ENCODE measurements around the gene NFE2L2. TPM values are rescaled to one million over a fixed set of nuclear protein-coding genes. Genes with fewer than 3 reads are reported as not detected.

Gene NFE2L2
- total RNA-seq, 1 donor from 2014 or later: 32.3 TPM

GRCh38 chr2:177217247-177217843 is 47.2 kb downstream of the NFE2L2 start:
- Mint-ChIP-seq H3K4me1 (peaks cover 42% of the 10 kb centered on the region), H3K36me3 (ENCODE audit: low read depth) (peaks cover 43% of the 10 kb centered on the region), H3K9me3 (peaks cover under 1% of the 10 kb centered on the region), H3K27me3 (ENCODE audit: low read depth) (peaks cover 2% of the 10 kb centered on the region), H3K27ac (ENCODE audit: unreplicated experiment) (no peak overlapping the region), H3K4me3 (peak overlapping the region; percentile 54)
- no peak for TF ChIP-seq CTCF (conservative IDR thresholded peaks at IDR 0.05)
- DNase-seq (ENCODE audit: low read depth, low spot score): no peak

GRCh38 chr2:177212891-177213856 is 51.4 kb downstream of the NFE2L2 start:
- Mint-ChIP-seq H3K36me3 (ENCODE audit: low read depth) (peaks cover 33% of the 10 kb centered on the region), H3K9me3 (peaks cover 2% of the 10 kb centered on the region), H3K27ac (ENCODE audit: unreplicated experiment) (peak overlapping the region; percentile 98), H3K4me3 (peak overlapping the region; percentile 100), H3K27me3 (ENCODE audit: low read depth) (peaks cover 6% of the 10 kb centered on the region), H3K4me1 (peaks cover 51% of the 10 kb centered on the region)
- no peak for TF ChIP-seq CTCF (conservative IDR thresholded peaks at IDR 0.05)
- peak; percentile 84 for DNase-seq (ENCODE audit: low read depth, low spot score)

- peaks cover 51% of the 10 kb centered on the region for H3K4me1 Mint-ChIP-seq
- H3K9me3 Mint-ChIP-seq: peaks cover 2% of the 10 kb centered on the region
- H3K27ac Mint-ChIP-seq (ENCODE audit: unreplicated experiment): peak within 1 kb of the TSS; percentile 100
- peaks cover 6% of the 10 kb centered on the region for H3K27me3 Mint-ChIP-seq (ENCODE audit: low read depth)
- no peak for TF ChIP-seq CTCF (conservative IDR thresholded peaks at IDR 0.05)
- peaks cover 29% of the 10 kb centered on the region for H3K36me3 Mint-ChIP-seq (ENCODE audit: low read depth)
- DNase-seq (ENCODE audit: low read depth, low spot score): peak; percentile 100
- peak within 1 kb of the TSS; percentile 100 for H3K4me3 Mint-ChIP-seq
Observed at GRCh38 chr2:177212106-177212890, 52.2 kb downstream of the NFE2L2 start, which contains the start of gene HNRNPA3. HNRNPA3 (plus strand) TSS chr2:177212794; CDS start chr2:177212800, 6 bp downstream.

GRCh38 chr2:177211576-177212105 is 52.9 kb downstream of the NFE2L2 start:
- H3K27me3 Mint-ChIP-seq (ENCODE audit: low read depth): peaks cover 6% of the 10 kb centered on the region
- H3K4me1 Mint-ChIP-seq: peaks cover 50% of the 10 kb centered on the region
- TF ChIP-seq CTCF (conservative IDR thresholded peaks at IDR 0.05): no peak
- no peak for DNase-seq (ENCODE audit: low read depth, low spot score)
- H3K4me3 Mint-ChIP-seq: peak overlapping the region; percentile 100
- H3K36me3 Mint-ChIP-seq (ENCODE audit: low read depth): peaks cover 25% of the 10 kb centered on the region
- peaks cover 2% of the 10 kb centered on the region for H3K9me3 Mint-ChIP-seq
- H3K27ac Mint-ChIP-seq (ENCODE audit: unreplicated experiment): peak overlapping the region; percentile 100

- H3K27ac Mint-ChIP-seq (ENCODE audit: unreplicated experiment): peak overlapping the region; percentile 100
- no peak for DNase-seq (ENCODE audit: low read depth, low spot score)
- H3K4me3 Mint-ChIP-seq: peak overlapping the region; percentile 100
- peaks cover 20% of the 10 kb centered on the region for H3K36me3 Mint-ChIP-seq (ENCODE audit: low read depth)
- H3K9me3 Mint-ChIP-seq: peaks cover 2% of the 10 kb centered on the region
- H3K27me3 Mint-ChIP-seq (ENCODE audit: low read depth): peaks cover 6% of the 10 kb centered on the region
- peaks cover 49% of the 10 kb centered on the region for H3K4me1 Mint-ChIP-seq
- no peak for TF ChIP-seq CTCF (conservative IDR thresholded peaks at IDR 0.05)
Observed at GRCh38 chr2:177211169-177211568, 53.4 kb downstream of the NFE2L2 start.
